Measurements from ENCODE around the gene ALPI.

GRCh38 chr2:232492236-232492848 is 36.4 kb downstream of the ALPI start:
- TF ChIP-seq, protein P1, sequence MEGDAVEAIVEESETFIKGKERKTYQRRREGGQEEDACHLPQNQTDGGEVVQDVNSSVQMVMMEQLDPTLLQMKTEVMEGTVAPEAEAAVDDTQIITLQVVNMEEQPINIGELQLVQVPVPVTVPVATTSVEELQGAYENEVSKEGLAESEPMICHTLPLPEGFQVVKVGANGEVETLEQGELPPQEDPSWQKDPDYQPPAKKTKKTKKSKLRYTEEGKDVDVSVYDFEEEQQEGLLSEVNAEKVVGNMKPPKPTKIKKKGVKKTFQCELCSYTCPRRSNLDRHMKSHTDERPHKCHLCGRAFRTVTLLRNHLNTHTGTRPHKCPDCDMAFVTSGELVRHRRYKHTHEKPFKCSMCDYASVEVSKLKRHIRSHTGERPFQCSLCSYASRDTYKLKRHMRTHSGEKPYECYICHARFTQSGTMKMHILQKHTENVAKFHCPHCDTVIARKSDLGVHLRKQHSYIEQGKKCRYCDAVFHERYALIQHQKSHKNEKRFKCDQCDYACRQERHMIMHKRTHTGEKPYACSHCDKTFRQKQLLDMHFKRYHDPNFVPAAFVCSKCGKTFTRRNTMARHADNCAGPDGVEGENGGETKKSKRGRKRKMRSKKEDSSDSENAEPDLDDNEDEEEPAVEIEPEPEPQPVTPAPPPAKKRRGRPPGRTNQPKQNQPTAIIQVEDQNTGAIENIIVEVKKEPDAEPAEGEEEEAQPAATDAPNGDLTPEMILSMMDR (conservative IDR thresholded peaks at IDR 0.05; ENCODE audit: low read length): no peak
- no peak for TF ChIP-seq EZH2phosphoT487 (IDR thresholded peaks at IDR 0.05; ENCODE audit: borderline replicate concordance, low read depth, low read length)

All from OCI-LY7 (cell line).